Activated naive CD8-positive, alpha-beta T cell (primary cell): Measurements from ENCODE around the gene SCN9A.

Experiments used
- H3K27ac Mint-ChIP-seq: one replicate; pipeline ENCODE4 v1.8.0; 2021; ENCODE audit warnings: mixed read lengths
- H3K27me3 Mint-ChIP-seq: one replicate; pipeline ENCODE4 v1.8.0; 2021; ENCODE audit warnings: mixed read lengths
- H3K36me3 Mint-ChIP-seq: one replicate; pipeline ENCODE4 v1.8.0; 2021; ENCODE audit warnings: mixed read lengths
- H3K4me1 Mint-ChIP-seq: one replicate; pipeline ENCODE4 v1.8.0; 2021; ENCODE audit warnings: low read depth, mixed read lengths
- H3K4me3 Mint-ChIP-seq: one replicate; pipeline ENCODE4 v1.8.0; 2021; ENCODE audit warnings: mild to moderate bottlenecking, mixed read lengths
- H3K9me3 Mint-ChIP-seq: one replicate; pipeline ENCODE4 v1.8.0; 2021; ENCODE audit warnings: low read depth, mixed read lengths

Gene SCN9A

DNA sequence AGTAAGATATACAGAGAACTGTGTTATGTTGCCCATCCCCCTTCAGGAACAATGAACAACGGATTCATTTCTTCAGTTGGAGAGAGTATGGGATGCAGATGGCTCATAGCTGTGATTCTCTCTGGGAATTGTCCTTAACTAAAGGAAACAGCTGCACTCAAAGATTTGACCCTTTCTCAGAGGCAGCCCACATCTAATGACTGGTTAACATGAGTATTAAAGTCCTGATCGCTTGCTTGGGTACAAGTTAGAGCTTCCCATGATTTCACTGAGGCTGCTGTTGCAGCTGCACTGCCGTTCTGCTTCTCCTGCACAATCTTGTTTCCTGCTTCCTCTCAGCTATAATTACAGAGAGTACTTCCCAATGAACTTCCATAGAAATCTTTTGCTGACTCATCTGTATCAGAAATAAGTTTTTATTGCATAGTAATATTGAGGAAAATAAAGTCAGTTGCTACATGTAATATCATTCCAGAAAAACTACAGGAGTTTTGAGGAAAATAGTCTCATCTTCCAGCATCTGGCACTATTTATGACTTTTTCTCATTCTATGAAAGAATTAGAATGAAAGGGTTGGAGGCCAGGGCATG lies 12.8 kb upstream of the SCN9A start:
- Mint-ChIP-seq H3K36me3 (no peaks in the 10 kb centered on the region), H3K9me3 (no peaks in the 10 kb centered on the region), H3K4me3 (no peak overlapping the region), H3K27me3 (no peaks in the 10 kb centered on the region), H3K4me1 (no peaks in the 10 kb centered on the region), H3K27ac (no peak overlapping the region)

DNA sequence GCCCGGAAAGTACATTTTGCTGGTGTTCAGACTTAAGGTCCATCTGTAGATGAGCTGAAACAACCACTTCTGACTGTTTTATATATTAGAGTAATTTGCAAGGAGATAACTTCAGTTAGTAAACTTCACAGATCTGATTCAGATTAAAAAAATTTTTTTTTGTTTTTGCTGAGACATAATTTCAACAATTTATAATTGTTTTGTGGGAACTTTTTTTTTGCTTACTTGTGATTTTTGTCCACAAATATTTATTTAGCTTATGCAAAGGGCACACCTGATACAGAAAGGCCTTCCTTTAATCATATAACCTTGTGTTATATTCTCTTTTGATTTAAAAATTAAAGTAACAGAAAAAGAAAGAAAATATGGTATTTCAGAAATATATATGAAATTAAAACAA lies 9.6 kb upstream of the SCN9A start:
- Mint-ChIP-seq H3K27ac (no peak overlapping the region), H3K36me3 (no peaks in the 10 kb centered on the region), H3K9me3 (no peaks in the 10 kb centered on the region), H3K4me1 (no peaks in the 10 kb centered on the region), H3K4me3 (no peak overlapping the region), H3K27me3 (no peaks in the 10 kb centered on the region)

DNA sequence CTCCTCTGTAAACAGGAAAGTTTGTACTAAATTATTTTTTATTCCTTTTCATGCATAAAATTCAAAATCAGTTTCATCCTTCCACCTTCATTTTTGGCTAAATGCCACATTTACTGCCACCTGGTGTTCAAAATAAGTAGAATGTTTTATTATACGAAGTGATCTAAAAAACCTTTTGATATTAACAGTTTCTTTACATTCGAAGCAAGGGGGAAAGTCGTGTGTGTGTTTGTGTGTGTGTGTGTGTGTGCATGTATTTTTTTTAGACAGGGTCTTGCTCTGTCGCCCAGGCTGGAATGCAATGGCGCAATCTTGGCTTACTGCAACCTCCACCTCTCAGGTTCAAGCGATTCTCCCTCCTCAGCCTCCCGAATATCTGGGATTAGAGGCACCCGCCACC lies 9.0 kb upstream of the SCN9A start:
- Mint-ChIP-seq H3K27ac (no peak overlapping the region), H3K36me3 (no peaks in the 10 kb centered on the region), H3K4me1 (no peaks in the 10 kb centered on the region), H3K9me3 (no peaks in the 10 kb centered on the region), H3K4me3 (no peak overlapping the region), H3K27me3 (no peaks in the 10 kb centered on the region)

DNA sequence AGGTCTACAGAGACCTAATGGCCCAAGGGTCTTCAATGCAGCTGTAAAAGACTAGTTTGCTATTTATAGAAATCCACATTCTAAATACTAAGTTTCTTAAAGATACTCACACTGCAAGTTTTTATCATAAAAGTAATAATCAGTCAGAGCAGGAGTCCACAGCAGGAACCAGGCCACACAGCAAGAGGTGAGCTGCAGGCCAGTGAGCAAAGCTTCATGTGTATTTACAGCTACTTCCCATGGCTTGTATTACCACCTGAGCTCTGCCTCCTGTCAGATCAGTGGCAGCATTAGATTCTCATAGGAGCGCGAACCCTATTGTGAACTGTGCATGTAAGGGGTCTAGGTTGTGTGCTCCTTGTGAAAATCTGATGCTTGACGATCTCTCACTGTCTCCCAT lies 6.7 kb upstream of the SCN9A start:
- H3K27me3 Mint-ChIP-seq, result peaks cover 4% of the 10 kb centered on the region
- H3K36me3 Mint-ChIP-seq, result no peaks in the 10 kb centered on the region
- no peak overlapping the region for H3K4me3 Mint-ChIP-seq
- no peaks in the 10 kb centered on the region for H3K9me3 Mint-ChIP-seq
- H3K27ac Mint-ChIP-seq, result no peak overlapping the region
- H3K4me1 Mint-ChIP-seq, result no peaks in the 10 kb centered on the region

DNA sequence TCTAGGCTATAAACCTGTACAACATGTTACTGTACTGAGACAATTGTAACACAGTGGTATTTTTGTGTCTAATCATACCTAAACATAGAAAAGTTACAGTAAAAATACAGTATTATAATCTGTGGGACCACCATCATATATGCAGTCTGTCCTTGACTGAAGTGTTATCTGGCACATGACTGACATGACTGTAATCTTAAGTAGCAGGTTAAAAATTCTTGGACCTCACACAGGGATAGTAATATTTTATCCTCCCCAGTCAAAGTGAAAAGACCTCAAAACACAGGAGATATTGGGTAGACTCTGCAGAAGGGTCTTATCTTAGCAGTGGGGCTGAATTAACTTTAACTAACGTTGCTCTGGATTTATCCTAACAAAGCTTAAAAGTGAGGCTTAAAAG lies 4.9 kb upstream of the SCN9A start:
- H3K27me3 Mint-ChIP-seq, result peaks cover 12% of the 10 kb centered on the region
- no peaks in the 10 kb centered on the region for H3K9me3 Mint-ChIP-seq
- H3K4me3 Mint-ChIP-seq, result no peak overlapping the region
- H3K27ac Mint-ChIP-seq, result no peak overlapping the region
- peaks cover 3% of the 10 kb centered on the region for H3K4me1 Mint-ChIP-seq
- H3K36me3 Mint-ChIP-seq, result no peaks in the 10 kb centered on the region

DNA sequence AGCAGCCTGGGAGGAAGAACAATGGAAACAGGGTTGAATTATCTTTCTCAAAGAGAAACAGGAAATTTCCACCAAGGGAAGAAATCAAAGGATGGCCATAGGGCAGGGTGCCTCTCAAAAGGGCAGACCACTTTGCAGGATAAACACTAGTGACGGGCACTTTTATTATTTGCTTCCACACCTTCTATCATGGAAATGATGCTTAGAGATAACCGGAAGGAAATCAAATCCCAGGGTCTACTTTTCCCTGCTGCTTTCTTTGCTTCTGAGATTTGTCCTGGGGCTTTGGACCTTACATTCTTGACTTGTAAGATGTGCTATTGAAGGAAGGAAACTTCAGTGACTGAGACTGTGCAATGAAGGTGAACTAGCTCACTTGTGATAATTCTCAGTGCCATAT lies 1.1 kb upstream of the SCN9A start:
- Mint-ChIP-seq H3K27ac (no peak overlapping the region), H3K9me3 (no peaks in the 10 kb centered on the region), H3K27me3 (peaks cover 28% of the 10 kb centered on the region), H3K4me1 (peaks cover 17% of the 10 kb centered on the region), H3K4me3 (no peak overlapping the region), H3K36me3 (no peaks in the 10 kb centered on the region)

DNA sequence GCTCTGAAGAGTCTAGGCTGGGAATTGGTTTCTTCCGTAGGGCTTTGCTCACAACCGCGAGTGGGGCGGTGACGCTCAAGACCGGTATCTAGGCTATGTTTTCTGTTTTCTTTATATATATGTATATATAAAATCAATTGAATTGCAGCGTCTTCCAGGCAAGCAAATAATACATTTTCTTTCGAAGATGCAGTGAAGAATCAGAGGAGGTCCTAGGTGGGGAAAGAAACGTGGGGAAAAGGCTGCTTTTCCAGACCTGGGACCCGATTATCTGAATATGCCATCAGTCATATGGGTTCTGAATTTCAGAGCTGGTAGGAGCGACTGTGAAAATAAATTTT lies 714 bp upstream of the SCN9A start:
- Mint-ChIP-seq H3K4me3 (peak overlapping the region; percentile 68), H3K36me3 (no peaks in the 10 kb centered on the region), H3K4me1 (peaks cover 17% of the 10 kb centered on the region), H3K27me3 (peaks cover 28% of the 10 kb centered on the region), H3K9me3 (no peaks in the 10 kb centered on the region), H3K27ac (no peak overlapping the region)

DNA sequence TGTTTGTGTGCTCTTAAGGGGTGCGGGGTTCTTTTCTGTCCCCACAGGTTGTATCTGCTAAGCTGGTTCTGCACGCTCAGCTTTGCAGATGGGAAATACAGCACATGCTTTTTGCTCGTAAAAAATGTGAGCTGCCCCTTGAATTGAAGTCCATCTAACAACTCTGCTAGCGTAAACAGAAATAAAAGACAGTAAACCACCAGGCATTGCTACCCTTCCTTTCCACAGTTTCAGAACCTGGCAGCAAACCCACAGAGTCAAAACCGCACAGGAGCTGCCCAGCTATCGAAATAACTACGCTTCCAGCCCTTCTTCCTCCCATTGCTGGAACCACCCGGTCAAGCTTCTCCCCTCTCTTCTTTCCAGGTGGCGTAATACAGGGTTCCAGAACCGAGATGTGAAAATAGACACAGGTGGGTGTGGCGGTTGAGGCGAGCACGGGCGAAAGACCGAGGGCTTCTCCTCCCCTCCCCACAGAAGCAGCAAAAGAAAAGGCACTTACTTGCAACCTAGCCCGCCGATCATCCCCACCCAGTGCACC lies 479 bp downstream of the SCN9A start:
- no peaks in the 10 kb centered on the region for H3K9me3 Mint-ChIP-seq
- H3K4me1 Mint-ChIP-seq, result peaks cover 17% of the 10 kb centered on the region
- no peaks in the 10 kb centered on the region for H3K36me3 Mint-ChIP-seq
- peak overlapping the region; percentile 75 for H3K4me3 Mint-ChIP-seq
- no peak overlapping the region for H3K27ac Mint-ChIP-seq
- H3K27me3 Mint-ChIP-seq, result peaks cover 28% of the 10 kb centered on the region

DNA sequence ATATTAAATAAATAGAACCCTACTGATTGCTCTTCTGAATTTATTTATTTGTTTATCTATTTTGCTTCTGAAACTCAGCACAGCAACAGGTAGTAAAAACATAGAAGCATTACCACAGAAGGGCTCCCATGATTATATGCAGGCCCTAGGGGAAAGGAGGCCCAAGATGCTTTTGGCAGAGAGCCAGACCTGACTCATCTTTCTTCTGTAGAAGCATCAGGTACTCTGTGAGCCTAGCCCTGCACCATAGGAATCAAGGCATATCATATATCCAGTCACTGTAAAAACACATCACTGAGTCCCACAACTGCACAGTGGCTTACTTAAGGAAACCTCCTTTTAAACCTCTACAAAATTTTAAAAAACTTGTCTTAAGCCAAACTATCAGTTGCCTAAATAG lies 1.8 kb downstream of the SCN9A start:
- peaks cover 30% of the 10 kb centered on the region for H3K27me3 Mint-ChIP-seq
- no peaks in the 10 kb centered on the region for H3K9me3 Mint-ChIP-seq
- no peak overlapping the region for H3K27ac Mint-ChIP-seq
- H3K4me3 Mint-ChIP-seq, result peak overlapping the region; percentile 13
- peaks cover 17% of the 10 kb centered on the region for H3K4me1 Mint-ChIP-seq
- no peaks in the 10 kb centered on the region for H3K36me3 Mint-ChIP-seq

DNA sequence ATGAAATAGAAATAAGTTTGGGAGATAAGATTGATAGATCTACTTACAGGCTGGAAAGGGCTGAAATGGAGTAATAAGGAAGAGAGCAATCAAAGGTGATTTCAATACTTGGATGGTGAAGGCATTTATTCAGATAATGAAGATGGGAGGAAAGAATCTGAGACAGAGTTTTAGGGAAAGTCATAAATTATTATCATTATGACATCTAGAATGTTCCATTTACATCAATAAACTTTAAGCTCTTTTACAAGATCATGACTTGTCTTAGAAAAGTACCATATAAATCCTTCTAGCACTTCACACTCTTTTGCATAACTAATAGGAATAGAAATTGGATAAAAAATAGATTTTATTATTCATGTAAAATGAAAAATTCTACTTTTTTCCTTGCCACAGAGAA lies 2.2 kb downstream of the SCN9A start:
- H3K4me1 Mint-ChIP-seq, result peaks cover 17% of the 10 kb centered on the region
- H3K9me3 Mint-ChIP-seq, result no peaks in the 10 kb centered on the region
- H3K4me3 Mint-ChIP-seq, result no peak overlapping the region
- no peaks in the 10 kb centered on the region for H3K36me3 Mint-ChIP-seq
- peaks cover 30% of the 10 kb centered on the region for H3K27me3 Mint-ChIP-seq
- no peak overlapping the region for H3K27ac Mint-ChIP-seq

DNA sequence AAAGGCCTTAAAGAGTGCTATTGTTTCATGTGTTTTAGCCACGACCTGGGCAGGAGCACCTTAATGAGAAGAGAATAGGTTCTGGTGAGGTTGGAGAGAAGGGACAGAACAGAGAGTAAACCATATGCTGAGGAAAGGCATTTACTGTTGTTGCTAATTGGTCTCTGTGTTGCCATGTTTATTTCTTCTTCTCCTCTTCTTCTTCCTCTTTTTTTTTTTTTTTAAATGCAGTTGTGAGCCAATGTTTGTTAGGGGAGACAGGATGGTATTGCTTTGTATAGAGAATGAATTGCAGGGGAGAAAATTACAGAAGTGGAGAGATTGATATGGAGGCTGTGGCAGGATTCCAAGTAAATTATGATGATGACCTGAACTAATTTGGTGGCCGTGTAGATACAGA lies 2.6 kb downstream of the SCN9A start:
- Mint-ChIP-seq H3K27me3 (peaks cover 30% of the 10 kb centered on the region), H3K36me3 (no peaks in the 10 kb centered on the region), H3K9me3 (no peaks in the 10 kb centered on the region), H3K27ac (no peak overlapping the region), H3K4me3 (no peak overlapping the region), H3K4me1 (peaks cover 17% of the 10 kb centered on the region)

DNA sequence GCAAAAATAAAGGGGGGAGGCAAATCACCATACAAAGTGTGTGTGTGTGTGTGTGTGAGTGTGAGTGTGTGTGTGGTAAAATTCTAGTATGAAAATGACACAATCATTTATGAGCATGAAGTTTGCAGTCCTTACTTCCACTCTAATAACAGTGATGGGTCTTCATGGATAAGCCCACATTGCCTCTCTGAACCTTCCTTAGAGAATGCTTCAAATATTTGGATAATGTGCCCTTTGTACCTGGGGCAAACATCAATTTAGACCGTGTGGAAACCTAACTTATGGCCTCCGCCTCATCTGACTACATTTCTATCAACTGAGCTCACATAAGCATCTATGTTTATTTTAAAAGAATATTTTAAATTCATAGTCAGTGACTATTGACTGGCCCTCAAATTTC lies 3.7 kb downstream of the SCN9A start:
- peaks cover 23% of the 10 kb centered on the region for H3K27me3 Mint-ChIP-seq
- peaks cover 17% of the 10 kb centered on the region for H3K4me1 Mint-ChIP-seq
- H3K4me3 Mint-ChIP-seq, result no peak overlapping the region

DNA sequence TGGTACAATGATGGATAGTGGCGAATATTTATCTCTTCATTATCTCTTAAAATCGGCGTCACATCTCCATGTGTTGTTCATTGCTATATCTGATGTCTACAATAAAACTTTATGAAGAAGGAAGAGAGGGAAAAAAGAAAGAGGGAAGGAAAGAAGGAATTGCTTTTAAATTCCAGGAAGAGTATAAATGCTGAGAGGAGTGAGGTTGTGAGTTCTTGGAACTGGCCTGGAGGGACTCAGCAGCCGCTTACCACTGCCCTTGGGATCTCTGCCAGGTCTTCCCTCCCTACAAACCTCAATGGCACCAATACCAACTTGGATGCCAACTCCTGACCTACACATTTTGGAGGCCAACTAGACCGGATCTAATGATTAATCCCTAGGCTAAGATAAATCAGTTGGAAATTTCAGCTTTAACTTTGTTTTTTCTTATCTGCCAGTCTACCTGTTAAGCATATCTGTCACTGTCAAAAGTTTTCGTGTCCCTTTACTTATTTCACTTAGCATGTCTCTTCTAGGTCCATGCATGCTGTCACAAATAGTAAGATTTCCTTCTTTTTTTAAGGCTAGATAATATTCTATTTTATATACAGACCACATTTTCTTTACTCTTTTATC lies 9.8 kb downstream of the SCN9A start:
- peaks cover 2% of the 10 kb centered on the region for H3K27me3 Mint-ChIP-seq
- H3K9me3 Mint-ChIP-seq, result no peaks in the 10 kb centered on the region
- no peak overlapping the region for H3K4me3 Mint-ChIP-seq
- H3K4me1 Mint-ChIP-seq, result no peaks in the 10 kb centered on the region
- no peaks in the 10 kb centered on the region for H3K36me3 Mint-ChIP-seq
- H3K27ac Mint-ChIP-seq, result no peak overlapping the region

More for the DNA sequence above, 3.7 kb downstream of the SCN9A start:
- H3K36me3 Mint-ChIP-seq, result no peaks in the 10 kb centered on the region
- H3K27ac Mint-ChIP-seq, result no peak overlapping the region
- no peaks in the 10 kb centered on the region for H3K9me3 Mint-ChIP-seq

DNA sequence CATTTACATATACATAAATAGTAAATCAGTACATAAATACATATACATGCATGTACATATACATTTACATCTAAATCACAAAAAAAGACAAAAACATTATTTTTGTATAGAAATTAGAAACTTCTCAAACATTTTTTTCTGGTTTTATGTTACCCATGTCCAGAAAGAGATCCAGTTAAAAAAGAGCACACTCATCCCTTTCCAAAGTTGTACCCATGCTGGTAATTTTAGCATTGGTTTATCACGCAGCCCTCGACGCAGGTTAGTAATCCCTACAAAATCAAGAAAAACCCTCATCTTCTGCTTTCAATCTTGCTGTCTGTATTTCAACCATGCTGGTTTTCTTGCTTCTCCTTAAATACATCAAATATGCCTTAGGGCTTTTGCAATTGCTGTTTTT lies 10.5 kb downstream of the SCN9A start:
- H3K4me1 Mint-ChIP-seq, result no peaks in the 10 kb centered on the region
- H3K9me3 Mint-ChIP-seq, result no peaks in the 10 kb centered on the region
- H3K36me3 Mint-ChIP-seq, result no peaks in the 10 kb centered on the region
- H3K4me3 Mint-ChIP-seq, result no peak overlapping the region
- H3K27ac Mint-ChIP-seq, result no peak overlapping the region
- peaks cover 2% of the 10 kb centered on the region for H3K27me3 Mint-ChIP-seq

DNA sequence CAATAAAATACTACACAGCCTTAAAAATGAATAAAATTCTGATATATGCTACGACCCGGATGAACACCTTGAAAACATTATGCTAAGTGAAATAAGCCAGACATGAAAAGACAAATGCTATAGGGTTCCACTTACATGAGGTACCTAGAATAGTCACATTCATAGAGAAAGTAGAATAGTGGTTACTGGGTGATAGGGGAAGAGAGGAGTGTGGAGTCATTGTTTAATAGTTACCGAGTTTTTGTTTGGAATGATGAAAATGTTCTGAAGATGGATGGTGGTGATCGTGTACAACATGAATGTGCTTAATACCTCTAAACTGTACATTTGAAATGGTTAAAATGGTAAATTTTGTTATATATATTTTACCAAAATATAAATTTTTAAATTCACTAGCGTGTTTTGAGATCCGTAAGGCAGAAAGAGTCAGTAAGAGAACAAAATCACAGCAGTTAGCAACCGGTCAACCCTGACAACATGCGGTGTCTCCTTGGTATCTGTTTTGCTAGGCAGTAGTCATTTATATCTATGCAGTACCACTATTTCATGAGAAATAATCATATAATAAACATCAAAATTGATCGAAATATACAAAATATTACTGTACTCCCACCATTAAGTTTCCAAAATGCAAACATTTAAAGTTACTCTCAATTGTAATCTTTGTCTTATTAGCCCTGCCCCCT lies 11.1 kb downstream of the SCN9A start:
- Mint-ChIP-seq H3K27me3 (peaks cover 2% of the 10 kb centered on the region), H3K9me3 (no peaks in the 10 kb centered on the region), H3K4me1 (no peaks in the 10 kb centered on the region), H3K36me3 (no peaks in the 10 kb centered on the region), H3K27ac (no peak overlapping the region), H3K4me3 (no peak overlapping the region)
